CD8-positive, alpha-beta memory T cell (primary cell): ENCODE measurements around the gene ERBB3. TPM values are rescaled to one million over a fixed set of nuclear protein-coding genes. Genes with fewer than 3 reads are reported as not detected.
"Not testable (repeated sequence)": the region's sequence is repeated elsewhere in the genome, so short reads cannot be mapped to it uniquely, and the experiment has no call there.

Experiments used
- CTCF ChIA-PET: fragments of 350-600 bp; sonication (Branson Sonifier 250); formaldehyde crosslinking; loops from one replicate; lab custom pipeline; 2021; ENCODE audit warnings: antibody characterized with exemption; lab: Charles Lee
- POLR2A ChIA-PET: fragments of 350-600 bp; sonication (Branson Sonifier 250); formaldehyde crosslinking; loops from one replicate; lab custom pipeline; 2021; ENCODE audit warnings: antibody characterized with exemption; lab: Charles Lee
- DNase-seq, 5 donors: peaks; one replicate each; pipeline versions ENCODE4 v3.0.0 to v3.0.0-alpha.2; 2020 to 2022; ENCODE audit warnings: mixed read lengths in 1 of 5
- H3K27ac ChIP-seq: one replicate; pipeline ENCODE4 v1.7.0; 2013; ENCODE audit warnings: low read depth, mild to moderate bottlenecking, low read length, moderate library complexity
- H3K27me3 ChIP-seq: 2 replicates; pipeline ENCODE4 v1.7.0; 2013; ENCODE audit warnings: low read length, mild to moderate bottlenecking; ENCODE audit not compliant: insufficient read depth, poor library complexity, severe bottlenecking
- H3K36me3 ChIP-seq: 2 replicates; pipeline ENCODE4 v1.7.0; 2013; ENCODE audit warnings: mild to moderate bottlenecking, low read length, moderate library complexity; ENCODE audit not compliant: insufficient read depth
- H3K4me1 ChIP-seq: 2 replicates; pipeline ENCODE4 v1.7.0; 2013; ENCODE audit warnings: mild to moderate bottlenecking, low read length, moderate library complexity; ENCODE audit not compliant: insufficient read depth
- H3K4me3 ChIP-seq: 2 replicates; pipeline ENCODE4 v1.7.0; 2013; ENCODE audit warnings: mild to moderate bottlenecking, low read length
- H3K9me3 ChIP-seq: 2 replicates; pipeline ENCODE4 v1.7.0; 2013; ENCODE audit warnings: mild to moderate bottlenecking, low read length
- H3K27ac Mint-ChIP-seq, 8 donors: one replicate each; pipeline ENCODE4 v1.8.0; 2020 to 2021; ENCODE audit warnings: mixed read lengths in 8 of 8, mild to moderate bottlenecking in 6 of 8, inconsistent platforms in 3 of 8, moderate library complexity in 3 of 8
- H3K27me3 Mint-ChIP-seq, 2 donors: one replicate each; pipeline ENCODE4 v1.8.0; 2020 to 2021; ENCODE audit warnings: mixed read lengths in 2 of 2, mild to moderate bottlenecking in 1 of 2, moderate library complexity in 1 of 2
- H3K36me3 Mint-ChIP-seq, 3 donors: one replicate each; pipeline ENCODE4 v1.8.0; 2020 to 2021; ENCODE audit warnings: mixed read lengths in 3 of 3, inconsistent platforms in 1 of 3, mild to moderate bottlenecking in 1 of 3
- H3K4me1 Mint-ChIP-seq, 3 donors: one replicate each; pipeline ENCODE4 v1.8.0; 2020 to 2021; ENCODE audit warnings: mixed read lengths in 3 of 3, inconsistent platforms in 1 of 3, mild to moderate bottlenecking in 1 of 3
- H3K4me3 Mint-ChIP-seq, 7 donors: one replicate each; pipeline ENCODE4 v1.8.0; 2020 to 2021; ENCODE audit warnings: mixed read lengths in 7 of 7, mild to moderate bottlenecking in 6 of 7, moderate library complexity in 4 of 7, inconsistent platforms in 2 of 7
- H3K9me3 Mint-ChIP-seq, 5 donors: one replicate each; pipeline ENCODE4 v1.8.0; 2020 to 2022; ENCODE audit warnings: mixed read lengths in 5 of 5, mild to moderate bottlenecking in 3 of 5, moderate library complexity in 2 of 5, inconsistent platforms in 1 of 5
- polyA plus RNA-seq: library from polyadenylated mRNA; unstranded; fragments of 300-500 nt; fragmentation: Illumina TruSeq; gene quantifications from one replicate; pipeline ENCODE4 v1.2.3, GENCODE V29; 2021
- total RNA-seq, 2 experiments: library from RNA; stranded (reverse); gene quantifications; one replicate each; pipeline ENCODE4 v1.2.3, GENCODE V29; 2021

Gene ERBB3
- total and polyA plus RNA-seq, 3 experiments from 2014 or later: 0.63 to 1.9 (median 1.7) TPM

GRCh38 chr12:56040963-56041551 lies 38.9 kb upstream of the ERBB3 start:
- Histone ChIP-seq H3K27me3 (no peaks in the 10 kb centered on the region), H3K4me1 (peaks cover 32% of the 10 kb centered on the region), H3K27ac (peak overlapping the region; percentile 83), H3K4me3 (peak overlapping the region; percentile 33), H3K9me3 (no peaks in the 10 kb centered on the region), H3K36me3 (peaks cover 27% of the 10 kb centered on the region)
- Mint-ChIP-seq H3K4me1 (peaks cover 42 to 55% (median 42%) of the 10 kb centered on the region in 3 donors), H3K9me3 (no peaks in the 10 kb centered on the region), H3K4me3 (peak overlapping the region; percentile 94 to 100 (median 98)), H3K27ac (peak overlapping the region; percentile 40 to 99 (median 96)), H3K36me3 (peaks cover 8 to 40% (median 16%) of the 10 kb centered on the region in 3 donors), H3K27me3 (peaks cover 0 to 6% of the 10 kb centered on the region in 2 donors)
- ChIA-PET POLR2A (interaction anchor here (0.6 to 1.0 kb wide), 2 partner anchors 43 to 111 kb away, joined by 3 to 4 read pairs; partner anchors contain the start of gene MYL6B), CTCF (interaction anchor here (0.7 to 2.7 kb wide), 5 partner anchors 12 to 108 kb away, joined by 3 to 11 read pairs (median 3); partner anchors contain the start of genes ERBB3 and ZC3H10)
- DNase-seq: no peak

GRCh38 chr12:56041552-56042429 lies 38.2 kb upstream of the ERBB3 start, which contains the start of gene RPS26:
Gene RPS26, plus strand, starts transcription at chr12:56041918. Its CDS starts 249 bp downstream, at chr12:56042167.
- no peaks in the 10 kb centered on the region for H3K9me3 Mint-ChIP-seq
- peaks cover 0 to 5% of the 10 kb centered on the region in 2 donors for H3K27me3 Mint-ChIP-seq
- peaks cover 27% of the 10 kb centered on the region for H3K36me3 ChIP-seq
- H3K4me1 ChIP-seq: peaks cover 29% of the 10 kb centered on the region
- H3K4me1 Mint-ChIP-seq: peaks cover 42 to 54% (median 42%) of the 10 kb centered on the region in 3 donors
- H3K4me3 Mint-ChIP-seq: peak within 1 kb of the TSS; percentile 94 to 100 (median 98)
- no peaks in the 10 kb centered on the region for H3K9me3 ChIP-seq
- H3K27me3 ChIP-seq: no peaks in the 10 kb centered on the region
- peak; percentile 85 to 96 (median 93) for DNase-seq
- H3K27ac ChIP-seq: peak within 1 kb of the TSS; percentile 83
- peak within 1 kb of the TSS; percentile 94 to 100 (median 98) for H3K27ac Mint-ChIP-seq
- CTCF ChIA-PET: interaction anchor here (0.7 to 1.8 kb wide), 2 partner anchors 76 to 109 kb away, joined by 3 to 5 read pairs; partner anchors contain the start of gene ZC3H10
- peaks cover 8 to 40% (median 16%) of the 10 kb centered on the region in 3 donors for H3K36me3 Mint-ChIP-seq
- POLR2A ChIA-PET: interaction anchor here (0.6 to 1.0 kb wide), 2 partner anchors 44 to 110 kb away, joined by 3 to 4 read pairs; partner anchors contain the start of gene MYL6B
- peak within 1 kb of the TSS; percentile 92 for H3K4me3 ChIP-seq

- Histone ChIP-seq H3K4me1 (peaks cover 23% of the 10 kb centered on the region), H3K27ac (peak overlapping the region; percentile 83), H3K36me3 (peaks cover 27% of the 10 kb centered on the region), H3K4me3 (peak overlapping the region; percentile 92)
- Mint-ChIP-seq H3K27ac (peak overlapping the region; percentile 94 to 100 (median 98)), H3K36me3 (peaks cover 8 to 40% (median 14%) of the 10 kb centered on the region in 3 donors), H3K4me3 (peak overlapping the region; percentile 94 to 100 (median 98)), H3K4me1 (peaks cover 44 to 51% (median 44%) of the 10 kb centered on the region in 3 donors)
- H3K9me3 Mint-ChIP-seq, POLR2A ChIA-PET, DNase-seq, H3K27me3 Mint-ChIP-seq, CTCF ChIA-PET, H3K27me3 ChIP-seq, H3K9me3 ChIP-seq: not testable (repeated sequence)
Observed at GRCh38 chr12:56042430-56042813, 37.5 kb upstream of the ERBB3 start.

- Histone ChIP-seq H3K4me3 (peak overlapping the region; percentile 92), H3K9me3 (no peaks in the 10 kb centered on the region), H3K4me1 (peaks cover 21% of the 10 kb centered on the region), H3K36me3 (peaks cover 27% of the 10 kb centered on the region), H3K27ac (peak overlapping the region; percentile 83), H3K27me3 (no peaks in the 10 kb centered on the region)
- H3K36me3 Mint-ChIP-seq: peaks cover 8 to 40% (median 14%) of the 10 kb centered on the region in 3 donors
- H3K27ac Mint-ChIP-seq: peak overlapping the region; percentile 94 to 100 (median 98)
- peaks cover 0 to 5% of the 10 kb centered on the region in 2 donors for H3K27me3 Mint-ChIP-seq
- ChIA-PET CTCF (no interaction called here), POLR2A (no interaction called here)
- peaks cover 40 to 47% (median 41%) of the 10 kb centered on the region in 3 donors for H3K4me1 Mint-ChIP-seq
- no peak for DNase-seq
- no peaks in the 10 kb centered on the region for H3K9me3 Mint-ChIP-seq
- H3K4me3 Mint-ChIP-seq: peak overlapping the region; percentile 94 to 100 (median 98)
Observed at GRCh38 chr12:56042843-56043242, 37.1 kb upstream of the ERBB3 start.

DNA sequence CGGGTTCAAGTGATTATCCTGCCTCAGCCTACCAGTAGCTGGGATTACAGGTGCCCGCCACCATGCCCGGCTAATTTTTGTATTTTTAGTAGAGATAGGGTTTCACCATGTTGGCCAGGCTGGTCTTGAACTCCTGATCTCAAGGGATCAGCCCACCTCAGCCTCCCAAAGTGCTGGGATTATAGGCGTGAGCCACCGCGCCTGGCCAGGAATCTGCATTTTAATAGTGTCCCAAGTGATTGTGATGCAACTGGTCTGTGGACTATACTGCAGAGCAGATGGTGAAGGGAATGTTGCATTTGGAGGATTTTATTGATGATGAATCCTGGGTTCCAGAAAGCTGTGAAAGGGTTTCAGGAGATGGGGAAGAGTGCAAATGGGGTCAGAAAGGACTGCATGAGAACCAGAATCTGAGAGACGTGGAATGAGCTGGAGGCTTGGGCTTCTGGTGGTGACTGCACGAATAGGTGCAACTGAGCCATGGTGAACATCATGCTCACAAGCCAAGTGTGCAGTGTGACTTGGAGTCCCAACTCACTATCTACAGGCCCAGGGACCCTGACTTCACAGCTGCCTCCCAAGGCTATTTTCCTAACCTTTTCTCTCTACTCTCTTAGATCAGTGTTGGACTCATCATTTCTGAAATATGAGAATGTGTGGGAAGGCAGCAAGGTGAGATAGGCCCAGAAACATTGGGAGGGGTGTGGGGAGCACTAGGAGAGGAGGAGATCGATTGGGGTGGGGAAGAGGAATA lies 33.8 kb upstream of the ERBB3 start:
- Histone ChIP-seq H3K27ac (no peak overlapping the region), H3K4me3 (no peak overlapping the region), H3K27me3 (no peaks in the 10 kb centered on the region), H3K4me1 (peaks cover 15% of the 10 kb centered on the region), H3K9me3 (no peaks in the 10 kb centered on the region), H3K36me3 (peaks cover 27% of the 10 kb centered on the region)
- peak overlapping the region in 7 of 8 donors; percentile 50 to 83 (median 63) for H3K27ac Mint-ChIP-seq
- H3K27me3 Mint-ChIP-seq: peaks cover 0 to 5% of the 10 kb centered on the region in 2 donors
- H3K36me3 Mint-ChIP-seq: peaks cover 8 to 40% (median 13%) of the 10 kb centered on the region in 3 donors
- no peaks in the 10 kb centered on the region for H3K9me3 Mint-ChIP-seq
- peaks cover 26 to 29% (median 29%) of the 10 kb centered on the region in 3 donors for H3K4me1 Mint-ChIP-seq
- CTCF ChIA-PET: interaction anchor here (1.1 to 6.7 kb wide), 13 partner anchors 10 to 308 kb away, joined by 3 to 47 read pairs (median 6); partner anchors contain the start of genes PA2G4, RPL41, SMARCC2 and ZC3H10
- POLR2A ChIA-PET: interaction anchor here (2.1 to 2.2 kb wide), 2 partner anchors 58 to 143 kb away, joined by 9 to 10 read pairs; partner anchors contain the start of genes PA2G4 and SMARCC2
- no peak overlapping the region for H3K4me3 Mint-ChIP-seq
- no peak for DNase-seq

DNA sequence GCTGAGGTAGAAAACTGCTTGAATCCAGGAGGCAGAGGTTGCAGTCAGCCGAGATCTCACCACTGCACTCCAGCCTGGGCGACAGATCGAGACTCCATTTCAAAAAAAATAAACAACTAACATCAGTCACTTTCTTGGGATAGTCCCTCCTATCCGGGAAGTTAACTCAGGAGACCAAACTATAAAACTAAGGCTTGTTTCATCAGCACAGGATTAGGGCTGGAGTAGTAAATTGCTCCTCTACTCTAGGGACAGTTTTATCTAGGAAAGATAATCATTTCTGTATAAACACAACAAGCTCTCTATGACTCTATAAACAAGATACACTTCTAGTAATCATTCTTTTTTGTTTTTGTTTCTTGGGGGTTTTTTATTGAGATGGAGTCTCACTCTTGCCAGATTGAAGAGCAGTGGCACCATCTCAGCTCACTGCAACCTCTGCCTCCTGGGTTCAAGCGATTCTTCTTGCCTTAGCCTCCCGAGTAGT lies 26.5 kb upstream of the ERBB3 start:
- Mint-ChIP-seq H3K27ac (peak overlapping the region in 1 of 8 donors; percentile 85), H3K36me3 (no peaks in the 10 kb centered on the region), H3K27me3 (no peaks in the 10 kb centered on the region), H3K4me1 (peaks cover 7% of the 10 kb centered on the region in 3 donors), H3K4me3 (no peak overlapping the region), H3K9me3 (no peaks in the 10 kb centered on the region)
- CTCF ChIA-PET: no interaction called here
- Histone ChIP-seq H3K9me3 (no peaks in the 10 kb centered on the region), H3K4me3 (no peak overlapping the region), H3K27ac (no peak overlapping the region), H3K27me3 (no peaks in the 10 kb centered on the region), H3K4me1 (no peaks in the 10 kb centered on the region), H3K36me3 (no peaks in the 10 kb centered on the region)
- POLR2A ChIA-PET: interaction anchor here (0.6 to 0.7 kb wide), 2 partner anchors 52 to 62 kb away, joined by 3 to 5 read pairs; no protein-coding TSS in a partner anchor
- no peak for DNase-seq

GRCh38 chr12:56059964-56060363 lies 20.0 kb upstream of the ERBB3 start:
- H3K4me3 ChIP-seq, DNase-seq, H3K4me3 Mint-ChIP-seq, H3K27ac ChIP-seq, POLR2A ChIA-PET, H3K36me3 ChIP-seq, H3K27me3 Mint-ChIP-seq, H3K27ac Mint-ChIP-seq, H3K27me3 ChIP-seq, H3K9me3 Mint-ChIP-seq, H3K4me1 Mint-ChIP-seq, H3K36me3 Mint-ChIP-seq, H3K9me3 ChIP-seq, H3K4me1 ChIP-seq: not testable (repeated sequence)
- CTCF ChIA-PET: interaction anchor here (1.3 kb wide), 1 partner anchor 44 kb away, joined by 3 read pairs; no protein-coding TSS in a partner anchor
